ENCODE results near the gene ALK.

The ALK gene

GRCh38 chr2:29497375-29497774, 424.0 kb downstream of the ALK start:
- Histone ChIP-seq H3K36me3 (ENCODE audit: insufficient read depth, low read length) (no peaks in the 10 kb centered on the region), H3K9ac (ENCODE audit: low read depth, low read length) (no peak overlapping the region), H3K9me3 (ENCODE audit: control insufficient read depth, insufficient read depth, low read length) (no peaks in the 10 kb centered on the region), H3K4me1 (ENCODE audit: insufficient read depth, low read length) (peaks cover 8% of the 10 kb centered on the region; the same call in 1 of the 2 replicates)

- Histone ChIP-seq H3K9me3 (ENCODE audit: control insufficient read depth, insufficient read depth, low read length) (no peaks in the 10 kb centered on the region), H3K36me3 (ENCODE audit: insufficient read depth, low read length) (no peaks in the 10 kb centered on the region), H3K9ac (ENCODE audit: low read depth, low read length) (no peak overlapping the region), H3K4me1 (ENCODE audit: insufficient read depth, low read length) (peaks cover 8% of the 10 kb centered on the region; the same call in 1 of the 2 replicates)
Observed at GRCh38 chr2:29496198-29496597, 425.2 kb downstream of the ALK start.

- no peak overlapping the region for H3K9ac ChIP-seq (ENCODE audit: low read depth, low read length)
- no peaks in the 10 kb centered on the region for H3K9me3 ChIP-seq (ENCODE audit: control insufficient read depth, insufficient read depth, low read length)
- no peaks in the 10 kb centered on the region for H3K36me3 ChIP-seq (ENCODE audit: insufficient read depth, low read length)
- H3K4me1 ChIP-seq (ENCODE audit: insufficient read depth, low read length) = peaks cover 8% of the 10 kb centered on the region; the same call in 1 of the 2 replicates
Observed at GRCh38 chr2:29495536-29496060, 425.8 kb downstream of the ALK start.

- Histone ChIP-seq H3K9ac (ENCODE audit: low read depth, low read length) (no peak overlapping the region), H3K4me1 (ENCODE audit: insufficient read depth, low read length) (peaks cover 8% of the 10 kb centered on the region; the same call in 1 of the 2 replicates)
Observed at GRCh38 chr2:29495068-29495467, 426.3 kb downstream of the ALK start.

GRCh38 chr2:29492701-29493100, 428.7 kb downstream of the ALK start:
- Histone ChIP-seq H3K9ac (ENCODE audit: low read depth, low read length) (no peak overlapping the region), H3K4me1 (ENCODE audit: insufficient read depth, low read length) (peaks cover 8% of the 10 kb centered on the region; the same call in 1 of the 2 replicates), H3K9me3 (ENCODE audit: control insufficient read depth, insufficient read depth, low read length) (no peaks in the 10 kb centered on the region), H3K36me3 (ENCODE audit: insufficient read depth, low read length) (no peaks in the 10 kb centered on the region)

More at GRCh38 chr2:29495068-29495467, 426.3 kb downstream of the ALK start:
- Histone ChIP-seq H3K9me3 (ENCODE audit: control insufficient read depth, insufficient read depth, low read length) (no peaks in the 10 kb centered on the region), H3K36me3 (ENCODE audit: insufficient read depth, low read length) (no peaks in the 10 kb centered on the region)

- no peaks in the 10 kb centered on the region for H3K9me3 ChIP-seq (ENCODE audit: control insufficient read depth, insufficient read depth, low read length)
- peaks cover 5% of the 10 kb centered on the region; the same call in 1 of the 2 replicates for H3K4me1 ChIP-seq (ENCODE audit: insufficient read depth, low read length)
- H3K9ac ChIP-seq (ENCODE audit: low read depth, low read length) = no peak overlapping the region
- H3K36me3 ChIP-seq (ENCODE audit: insufficient read depth, low read length) = no peaks in the 10 kb centered on the region
Observed at GRCh38 chr2:29490045-29490444, 431.3 kb downstream of the ALK start.

- Histone ChIP-seq H3K9me3 (ENCODE audit: control insufficient read depth, insufficient read depth, low read length) (no peaks in the 10 kb centered on the region), H3K36me3 (ENCODE audit: insufficient read depth, low read length) (no peaks in the 10 kb centered on the region), H3K4me1 (ENCODE audit: insufficient read depth, low read length) (no peaks in the 10 kb centered on the region), H3K9ac (ENCODE audit: low read depth, low read length) (no peak overlapping the region)
Observed at GRCh38 chr2:29489568-29489967, 431.8 kb downstream of the ALK start.

GRCh38 chr2:29487967-29488555, 433.3 kb downstream of the ALK start:
- no peak overlapping the region for H3K9ac ChIP-seq (ENCODE audit: low read depth, low read length)
- H3K4me1 ChIP-seq (ENCODE audit: insufficient read depth, low read length) = no peaks in the 10 kb centered on the region
- H3K36me3 ChIP-seq (ENCODE audit: insufficient read depth, low read length) = no peaks in the 10 kb centered on the region
- no peaks in the 10 kb centered on the region for H3K9me3 ChIP-seq (ENCODE audit: control insufficient read depth, insufficient read depth, low read length)

GRCh38 chr2:29485631-29486030, 435.8 kb downstream of the ALK start:
- no peaks in the 10 kb centered on the region for H3K4me1 ChIP-seq (ENCODE audit: insufficient read depth, low read length)
- no peaks in the 10 kb centered on the region for H3K9me3 ChIP-seq (ENCODE audit: control insufficient read depth, insufficient read depth, low read length)
- no peaks in the 10 kb centered on the region for H3K36me3 ChIP-seq (ENCODE audit: insufficient read depth, low read length)
- H3K9ac ChIP-seq (ENCODE audit: low read depth, low read length) = no peak overlapping the region

- no peak overlapping the region for H3K9ac ChIP-seq (ENCODE audit: low read depth, low read length)
- no peaks in the 10 kb centered on the region for H3K9me3 ChIP-seq (ENCODE audit: control insufficient read depth, insufficient read depth, low read length)
- H3K36me3 ChIP-seq (ENCODE audit: insufficient read depth, low read length) = no peaks in the 10 kb centered on the region
Observed at GRCh38 chr2:29485117-29485516, 436.3 kb downstream of the ALK start.

GRCh38 chr2:29482867-29483266, 438.5 kb downstream of the ALK start:
- H3K9me3 ChIP-seq (ENCODE audit: control insufficient read depth, insufficient read depth, low read length) = no peaks in the 10 kb centered on the region
- H3K9ac ChIP-seq (ENCODE audit: low read depth, low read length) = no peak overlapping the region
- no peaks in the 10 kb centered on the region for H3K4me1 ChIP-seq (ENCODE audit: insufficient read depth, low read length)
- H3K36me3 ChIP-seq (ENCODE audit: insufficient read depth, low read length) = no peaks in the 10 kb centered on the region

More at GRCh38 chr2:29485117-29485516, 436.3 kb downstream of the ALK start:
- H3K4me1 ChIP-seq (ENCODE audit: insufficient read depth, low read length) = no peaks in the 10 kb centered on the region

- no peaks in the 10 kb centered on the region for H3K36me3 ChIP-seq (ENCODE audit: insufficient read depth, low read length)
- no peaks in the 10 kb centered on the region for H3K4me1 ChIP-seq (ENCODE audit: insufficient read depth, low read length)
- no peak overlapping the region for H3K9ac ChIP-seq (ENCODE audit: low read depth, low read length)
- H3K9me3 ChIP-seq (ENCODE audit: control insufficient read depth, insufficient read depth, low read length) = no peaks in the 10 kb centered on the region
Observed at GRCh38 chr2:29482348-29482747, 439.0 kb downstream of the ALK start.

- Histone ChIP-seq H3K4me1 (ENCODE audit: insufficient read depth, low read length) (no peaks in the 10 kb centered on the region), H3K36me3 (ENCODE audit: insufficient read depth, low read length) (no peaks in the 10 kb centered on the region), H3K9ac (ENCODE audit: low read depth, low read length) (no peak overlapping the region), H3K9me3 (ENCODE audit: control insufficient read depth, insufficient read depth, low read length) (no peaks in the 10 kb centered on the region)
Observed at GRCh38 chr2:29481313-29481712, 440.1 kb downstream of the ALK start.

- Histone ChIP-seq H3K36me3 (ENCODE audit: insufficient read depth, low read length) (no peaks in the 10 kb centered on the region), H3K4me1 (ENCODE audit: insufficient read depth, low read length) (no peaks in the 10 kb centered on the region), H3K9me3 (ENCODE audit: control insufficient read depth, insufficient read depth, low read length) (no peaks in the 10 kb centered on the region), H3K9ac (ENCODE audit: low read depth, low read length) (no peak overlapping the region; the same call in 1 of the 2 replicates)
Observed at GRCh38 chr2:29480426-29480825, 441.0 kb downstream of the ALK start.

- Histone ChIP-seq H3K36me3 (ENCODE audit: insufficient read depth, low read length) (no peaks in the 10 kb centered on the region), H3K9ac (ENCODE audit: low read depth, low read length) (no peak overlapping the region), H3K9me3 (ENCODE audit: control insufficient read depth, insufficient read depth, low read length) (no peaks in the 10 kb centered on the region), H3K4me1 (ENCODE audit: insufficient read depth, low read length) (no peaks in the 10 kb centered on the region)
Observed at GRCh38 chr2:29479401-29479800, 442.0 kb downstream of the ALK start.
